ENCODE measurements around the gene RBM6. TPM values are rescaled to one million over a fixed set of nuclear protein-coding genes. Genes with fewer than 3 reads are reported as not detected.
"Not testable (repeated sequence)": the region's sequence is repeated elsewhere in the genome, so short reads cannot be mapped to it uniquely, and the experiment has no call there.

RBM6 gene
- total and polyA plus RNA-seq, 4 donors: 47.0 to 271 (median 128) TPM

GRCh38 chr3:50068134-50068533 is 128.2 kb downstream of the RBM6 start:
- intact Hi-C loops (cut with DNase I): no loop called here
- H3K4me3 ChIP-seq (ENCODE audit: low read length in 2 of 2): no peak overlapping the region
- ATAC-seq (ENCODE audit: low FRiP score) (no peak), DNase-seq (no peak)
- no peaks in the 10 kb centered on the region for H3K9me3 ChIP-seq (ENCODE audit: control insufficient read depth, low read length)
- 64 to 73% methylated on average over 2 of the region's 2 CpGs for WGBS, 2 donors
- H3K27me3 ChIP-seq (ENCODE audit: control insufficient read depth in 1 of 2, insufficient read depth in 2 of 2, low read length in 1 of 2): no peaks in the 10 kb centered on the region
- peaks cover 4 to 8% of the 10 kb centered on the region in 2 donors for H3K36me3 ChIP-seq (ENCODE audit: control insufficient read depth in 1 of 2, insufficient read depth in 2 of 2, low read length in 1 of 2)
- no peaks in the 10 kb centered on the region for H3K4me1 ChIP-seq (ENCODE audit: control insufficient read depth in 1 of 2, insufficient read depth in 2 of 2, low read length in 2 of 2)
- no peak overlapping the region for H3K27ac ChIP-seq (ENCODE audit: low read depth in 1 of 2, low read length in 2 of 2)

GRCh38 chr3:50078091-50078490 is 138.1 kb downstream of the RBM6 start:
- Histone ChIP-seq H3K36me3 (ENCODE audit: control insufficient read depth in 1 of 2, insufficient read depth in 2 of 2, low read length in 1 of 2) (peaks cover 2 to 4% of the 10 kb centered on the region in 2 donors), H3K4me1 (ENCODE audit: control insufficient read depth in 1 of 2, insufficient read depth in 2 of 2, low read length in 2 of 2) (no peaks in the 10 kb centered on the region), H3K9me3 (ENCODE audit: control insufficient read depth, low read length) (no peaks in the 10 kb centered on the region), H3K4me3 (ENCODE audit: low read length in 2 of 2) (no peak overlapping the region), H3K27ac (ENCODE audit: low read depth in 1 of 2, low read length in 2 of 2) (no peak overlapping the region), H3K27me3 (ENCODE audit: control insufficient read depth in 1 of 2, insufficient read depth in 2 of 2, low read length in 1 of 2) (no peaks in the 10 kb centered on the region)
- DNase-seq (no peak), ATAC-seq (ENCODE audit: low FRiP score) (no peak)
- intact Hi-C loops (cut with DNase I): no loop called here
- 94 to 99% methylated on average over 1 of the region's 1 CpG for WGBS, 2 donors

- Histone ChIP-seq H3K27me3 (ENCODE audit: control insufficient read depth in 1 of 2, insufficient read depth in 2 of 2, low read length in 1 of 2) (no peaks in the 10 kb centered on the region), H3K36me3 (ENCODE audit: control insufficient read depth in 1 of 2, insufficient read depth in 2 of 2, low read length in 1 of 2) (peaks cover 2 to 4% of the 10 kb centered on the region in 2 donors), H3K9me3 (ENCODE audit: control insufficient read depth, low read length) (no peaks in the 10 kb centered on the region), H3K27ac (ENCODE audit: low read depth in 1 of 2, low read length in 2 of 2) (no peak overlapping the region), H3K4me3 (ENCODE audit: low read length in 2 of 2) (no peak overlapping the region), H3K4me1 (ENCODE audit: control insufficient read depth in 1 of 2, insufficient read depth in 2 of 2, low read length in 2 of 2) (no peaks in the 10 kb centered on the region)
- ATAC-seq (ENCODE audit: low FRiP score): no peak
- 49 to 70% methylated on average over 1 of the region's 1 CpG for WGBS, 2 donors
- intact Hi-C loops (cut with DNase I): no loop called here
- no peak for DNase-seq
Observed at GRCh38 chr3:50078622-50079021, 138.7 kb downstream of the RBM6 start.

GRCh38 chr3:50084951-50085350 is 145.0 kb downstream of the RBM6 start:
- WGBS, 2 donors: 87 to 100% methylated on average over 5 to 29 of the region's 33 CpGs
- H3K4me3 ChIP-seq (ENCODE audit: low read length in 2 of 2); H3K27ac ChIP-seq (ENCODE audit: low read depth in 1 of 2, low read length in 2 of 2); H3K9me3 ChIP-seq (ENCODE audit: control insufficient read depth, low read length); H3K36me3 ChIP-seq (ENCODE audit: control insufficient read depth in 1 of 2, insufficient read depth in 2 of 2, low read length in 1 of 2); H3K4me1 ChIP-seq (ENCODE audit: control insufficient read depth in 1 of 2, insufficient read depth in 2 of 2, low read length in 2 of 2); DNase-seq; ATAC-seq (ENCODE audit: low FRiP score); intact Hi-C loops (cut with DNase I); H3K27me3 ChIP-seq (ENCODE audit: control insufficient read depth in 1 of 2, insufficient read depth in 2 of 2, low read length in 1 of 2): not testable (repeated sequence)

- intact Hi-C loops (cut with DNase I): no loop called here
- H3K36me3 ChIP-seq (ENCODE audit: control insufficient read depth in 1 of 2, insufficient read depth in 2 of 2, low read length in 1 of 2): peaks cover 4% of the 10 kb centered on the region in 2 donors
- H3K4me3 ChIP-seq (ENCODE audit: low read length in 2 of 2): peak within 1 kb of the TSS; percentile 78 to 88
- H3K9me3 ChIP-seq (ENCODE audit: control insufficient read depth, low read length): no peaks in the 10 kb centered on the region
- H3K27me3 ChIP-seq (ENCODE audit: control insufficient read depth in 1 of 2, insufficient read depth in 2 of 2, low read length in 1 of 2): no peaks in the 10 kb centered on the region
- WGBS, 2 donors: 0% methylated on average over 61 of the region's 61 CpGs
- DNase-seq (peak; percentile 97), ATAC-seq (ENCODE audit: low FRiP score) (peak; percentile 99)
- H3K4me1 ChIP-seq (ENCODE audit: control insufficient read depth in 1 of 2, insufficient read depth in 2 of 2, low read length in 2 of 2): peaks cover 5 to 8% of the 10 kb centered on the region in 2 donors
- H3K27ac ChIP-seq (ENCODE audit: low read depth in 1 of 2, low read length in 2 of 2): peak within 1 kb of the TSS; percentile 71 to 95
Observed at GRCh38 chr3:50088725-50089608, 149.0 kb downstream of the RBM6 start, which contains the start of gene RBM5. Gene RBM5 (plus strand): TSS chr3:50088919. CDS start chr3:50090435, 1,516 bp downstream.

- no peak for DNase-seq
- intact Hi-C loops (cut with DNase I): no loop called here
- Histone ChIP-seq H3K4me3 (ENCODE audit: low read length in 2 of 2) (peak overlapping the region; percentile 78 to 88), H3K9me3 (ENCODE audit: control insufficient read depth, low read length) (no peaks in the 10 kb centered on the region), H3K36me3 (ENCODE audit: control insufficient read depth in 1 of 2, insufficient read depth in 2 of 2, low read length in 1 of 2) (peaks cover 4 to 6% of the 10 kb centered on the region in 2 donors), H3K4me1 (ENCODE audit: control insufficient read depth in 1 of 2, insufficient read depth in 2 of 2, low read length in 2 of 2) (peaks cover 5 to 8% of the 10 kb centered on the region in 2 donors), H3K27ac (ENCODE audit: low read depth in 1 of 2, low read length in 2 of 2) (peak overlapping the region in 1 of 2 donors; percentile 95), H3K27me3 (ENCODE audit: control insufficient read depth in 1 of 2, insufficient read depth in 2 of 2, low read length in 1 of 2) (no peaks in the 10 kb centered on the region)
- no peak for ATAC-seq (ENCODE audit: low FRiP score)
- 1% methylated on average over 16 of the region's 16 CpGs for WGBS, 2 donors
Observed at GRCh38 chr3:50089609-50089945, 149.6 kb downstream of the RBM6 start.

GRCh38 chr3:50090984-50091383 is 151.0 kb downstream of the RBM6 start:
- Histone ChIP-seq H3K9me3 (ENCODE audit: control insufficient read depth, low read length) (no peaks in the 10 kb centered on the region), H3K27ac (ENCODE audit: low read depth in 1 of 2, low read length in 2 of 2) (no peak overlapping the region), H3K4me3 (ENCODE audit: low read length in 2 of 2) (peak overlapping the region in 1 of 2 donors; percentile 88), H3K4me1 (ENCODE audit: control insufficient read depth in 1 of 2, insufficient read depth in 2 of 2, low read length in 2 of 2) (peaks cover 5 to 8% of the 10 kb centered on the region in 2 donors), H3K27me3 (ENCODE audit: control insufficient read depth in 1 of 2, insufficient read depth in 2 of 2, low read length in 1 of 2) (no peaks in the 10 kb centered on the region), H3K36me3 (ENCODE audit: control insufficient read depth in 1 of 2, insufficient read depth in 2 of 2, low read length in 1 of 2) (peaks cover 7 to 11% of the 10 kb centered on the region in 2 donors)
- intact Hi-C loops (cut with DNase I): no loop called here
- ATAC-seq (ENCODE audit: low FRiP score) (no peak), DNase-seq (no peak)

GRCh38 chr3:50095352-50095998 is 155.5 kb downstream of the RBM6 start:
- WGBS, 2 donors: 74 to 79% methylated on average over 5 of the region's 5 CpGs
- intact Hi-C loops (cut with DNase I): no loop called here
- DNase-seq (no peak), ATAC-seq (ENCODE audit: low FRiP score) (no peak)
- Histone ChIP-seq H3K4me1 (ENCODE audit: control insufficient read depth in 1 of 2, insufficient read depth in 2 of 2, low read length in 2 of 2) (peaks cover 3 to 7% of the 10 kb centered on the region in 2 donors), H3K4me3 (ENCODE audit: low read length in 2 of 2) (no peak overlapping the region), H3K27me3 (ENCODE audit: control insufficient read depth in 1 of 2, insufficient read depth in 2 of 2, low read length in 1 of 2) (no peaks in the 10 kb centered on the region), H3K36me3 (ENCODE audit: control insufficient read depth in 1 of 2, insufficient read depth in 2 of 2, low read length in 1 of 2) (peaks cover 7 to 25% of the 10 kb centered on the region in 2 donors), H3K9me3 (ENCODE audit: control insufficient read depth, low read length) (no peaks in the 10 kb centered on the region), H3K27ac (ENCODE audit: low read depth in 1 of 2, low read length in 2 of 2) (no peak overlapping the region)

Data from aorta (tissue), 5 donors.